ENCODE data around the gene TFF3. TPM values are rescaled to one million over a fixed set of nuclear protein-coding genes. Genes with fewer than 3 reads are reported as not detected.

TFF3 gene
- total and polyA plus RNA-seq, 2 of the 13 experiments (the other 11 are each of a cell fraction or from before 2014, with no cell fraction given), result 14.2 to 26.9 TPM

DNA sequence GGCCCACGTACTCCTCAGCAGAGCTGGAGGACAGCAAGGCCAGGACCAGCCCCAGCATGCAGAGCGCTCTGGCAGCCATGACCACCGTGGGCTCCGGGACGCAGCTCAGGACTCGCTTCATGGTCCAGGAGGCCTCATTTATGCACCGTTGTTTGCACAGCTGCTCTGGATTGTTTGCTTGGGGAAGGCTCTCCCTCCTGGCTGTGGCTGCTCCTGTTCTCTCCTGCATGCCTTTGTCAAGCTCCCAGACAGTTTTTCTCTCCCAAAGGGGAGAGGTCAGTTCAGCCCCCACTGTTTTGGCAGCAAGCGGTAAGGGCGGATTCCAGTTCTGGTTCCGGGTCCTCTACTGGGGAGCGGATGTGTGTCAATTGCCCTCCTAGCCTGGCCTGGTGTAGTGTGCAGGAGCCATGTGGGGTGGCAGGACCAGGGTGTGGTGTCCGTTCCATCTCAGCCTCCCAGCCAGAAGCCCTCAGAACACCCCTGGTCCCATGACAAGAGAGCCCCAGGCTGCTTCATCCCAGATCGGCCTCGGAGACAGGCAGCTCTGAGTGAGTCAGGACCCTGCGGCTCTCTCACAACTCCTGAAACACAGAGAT lies at the start of gene TFF3 (continued):
- TF ChIP-seq, protein P1, sequence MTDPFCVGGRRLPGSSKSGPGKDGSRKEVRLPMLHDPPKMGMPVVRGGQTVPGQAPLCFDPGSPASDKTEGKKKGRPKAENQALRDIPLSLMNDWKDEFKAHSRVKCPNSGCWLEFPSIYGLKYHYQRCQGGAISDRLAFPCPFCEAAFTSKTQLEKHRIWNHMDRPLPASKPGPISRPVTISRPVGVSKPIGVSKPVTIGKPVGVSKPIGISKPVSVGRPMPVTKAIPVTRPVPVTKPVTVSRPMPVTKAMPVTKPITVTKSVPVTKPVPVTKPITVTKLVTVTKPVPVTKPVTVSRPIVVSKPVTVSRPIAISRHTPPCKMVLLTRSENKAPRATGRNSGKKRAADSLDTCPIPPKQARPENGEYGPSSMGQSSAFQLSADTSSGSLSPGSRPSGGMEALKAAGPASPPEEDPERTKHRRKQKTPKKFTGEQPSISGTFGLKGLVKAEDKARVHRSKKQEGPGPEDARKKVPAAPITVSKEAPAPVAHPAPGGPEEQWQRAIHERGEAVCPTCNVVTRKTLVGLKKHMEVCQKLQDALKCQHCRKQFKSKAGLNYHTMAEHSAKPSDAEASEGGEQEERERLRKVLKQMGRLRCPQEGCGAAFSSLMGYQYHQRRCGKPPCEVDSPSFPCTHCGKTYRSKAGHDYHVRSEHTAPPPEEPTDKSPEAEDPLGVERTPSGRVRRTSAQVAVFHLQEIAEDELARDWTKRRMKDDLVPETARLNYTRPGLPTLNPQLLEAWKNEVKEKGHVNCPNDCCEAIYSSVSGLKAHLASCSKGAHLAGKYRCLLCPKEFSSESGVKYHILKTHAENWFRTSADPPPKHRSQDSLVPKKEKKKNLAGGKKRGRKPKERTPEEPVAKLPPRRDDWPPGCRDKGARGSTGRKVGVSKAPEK (CRISPR knock-in tag; IDR thresholded peaks at IDR 0.05; ENCODE audit: borderline replicate concordance), result no peak
- TF ChIP-seq ATF7 (IDR thresholded peaks at IDR 0.05) (no peak), ATF7 (CRISPR knock-in tag; IDR thresholded peaks at IDR 0.05) (no peak), ATAD3A (CRISPR knock-in tag; IDR thresholded peaks at IDR 0.05) (no peak), ZNF350 (CRISPR knock-in tag; IDR thresholded peaks at IDR 0.05; ENCODE audit: borderline replicate concordance, low read depth) (no peak; the same call in 1 of the 2 replicates), CBX2 (IDR thresholded peaks at IDR 0.05; ENCODE audit: low read depth, low read length) (no peak), CBX2 (CRISPR knock-in tag; IDR thresholded peaks at IDR 0.05; ENCODE audit: low read depth) (no peak), ARHGAP35 (CRISPR knock-in tag; IDR thresholded peaks at IDR 0.05; ENCODE audit: borderline replicate concordance) (no peak), ZNF432 (CRISPR knock-in tag; IDR thresholded peaks at IDR 0.05; ENCODE audit: borderline replicate concordance) (no peak), ZNF598 (CRISPR knock-in tag; IDR thresholded peaks at IDR 0.05; ENCODE audit: borderline replicate concordance) (no peak), U2AF1 (optimal IDR thresholded peaks at IDR 0.05; ENCODE audit: low read depth, low read length) (no peak), NAIF1 (CRISPR knock-in tag; IDR thresholded peaks at IDR 0.05; ENCODE audit: borderline replicate concordance) (no peak), NR2F1 (CRISPR knock-in tag; IDR thresholded peaks at IDR 0.05) (no peak; a peak in 1 of 4 replicates), CEBPB (IDR thresholded peaks at IDR 0.05; ENCODE audit: borderline replicate concordance, low read depth, low read length) (no peak), MXD4 (CRISPR knock-in tag; IDR thresholded peaks at IDR 0.05) (no peak), REL (CRISPR knock-in tag; conservative IDR thresholded peaks at IDR 0.05) (no peak), NBN (conservative IDR thresholded peaks at IDR 0.05) (no peak), ZNF841 (CRISPR knock-in tag; IDR thresholded peaks at IDR 0.05; ENCODE audit: borderline replicate concordance) (no peak)
- TF ChIP-seq, protein P2, sequence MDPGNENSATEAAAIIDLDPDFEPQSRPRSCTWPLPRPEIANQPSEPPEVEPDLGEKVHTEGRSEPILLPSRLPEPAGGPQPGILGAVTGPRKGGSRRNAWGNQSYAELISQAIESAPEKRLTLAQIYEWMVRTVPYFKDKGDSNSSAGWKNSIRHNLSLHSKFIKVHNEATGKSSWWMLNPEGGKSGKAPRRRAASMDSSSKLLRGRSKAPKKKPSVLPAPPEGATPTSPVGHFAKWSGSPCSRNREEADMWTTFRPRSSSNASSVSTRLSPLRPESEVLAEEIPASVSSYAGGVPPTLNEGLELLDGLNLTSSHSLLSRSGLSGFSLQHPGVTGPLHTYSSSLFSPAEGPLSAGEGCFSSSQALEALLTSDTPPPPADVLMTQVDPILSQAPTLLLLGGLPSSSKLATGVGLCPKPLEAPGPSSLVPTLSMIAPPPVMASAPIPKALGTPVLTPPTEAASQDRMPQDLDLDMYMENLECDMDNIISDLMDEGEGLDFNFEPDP (CRISPR knock-in tag; conservative IDR thresholded peaks at IDR 0.05), result 0 out of 2 replicates have a peak, but pooled peaks have one; percentile 20
- TF ChIP-seq, protein P3, sequence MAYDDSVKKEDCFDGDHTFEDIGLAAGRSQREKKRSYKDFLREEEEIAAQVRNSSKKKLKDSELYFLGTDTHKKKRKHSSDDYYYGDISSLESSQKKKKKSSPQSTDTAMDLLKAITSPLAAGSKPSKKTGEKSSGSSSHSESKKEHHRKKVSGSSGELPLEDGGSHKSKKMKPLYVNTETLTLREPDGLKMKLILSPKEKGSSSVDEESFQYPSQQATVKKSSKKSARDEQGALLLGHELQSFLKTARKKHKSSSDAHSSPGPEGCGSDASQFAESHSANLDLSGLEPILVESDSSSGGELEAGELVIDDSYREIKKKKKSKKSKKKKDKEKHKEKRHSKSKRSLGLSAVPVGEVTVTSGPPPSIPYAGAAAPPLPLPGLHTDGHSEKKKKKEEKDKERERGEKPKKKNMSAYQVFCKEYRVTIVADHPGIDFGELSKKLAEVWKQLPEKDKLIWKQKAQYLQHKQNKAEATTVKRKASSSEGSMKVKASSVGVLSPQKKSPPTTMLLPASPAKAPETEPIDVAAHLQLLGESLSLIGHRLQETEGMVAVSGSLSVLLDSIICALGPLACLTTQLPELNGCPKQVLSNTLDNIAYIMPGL (CRISPR knock-in tag; IDR thresholded peaks at IDR 0.05; ENCODE audit: borderline replicate concordance in 1 of 2, low read depth in 1 of 2), result no peak
- TF ChIP-seq, protein P4, sequence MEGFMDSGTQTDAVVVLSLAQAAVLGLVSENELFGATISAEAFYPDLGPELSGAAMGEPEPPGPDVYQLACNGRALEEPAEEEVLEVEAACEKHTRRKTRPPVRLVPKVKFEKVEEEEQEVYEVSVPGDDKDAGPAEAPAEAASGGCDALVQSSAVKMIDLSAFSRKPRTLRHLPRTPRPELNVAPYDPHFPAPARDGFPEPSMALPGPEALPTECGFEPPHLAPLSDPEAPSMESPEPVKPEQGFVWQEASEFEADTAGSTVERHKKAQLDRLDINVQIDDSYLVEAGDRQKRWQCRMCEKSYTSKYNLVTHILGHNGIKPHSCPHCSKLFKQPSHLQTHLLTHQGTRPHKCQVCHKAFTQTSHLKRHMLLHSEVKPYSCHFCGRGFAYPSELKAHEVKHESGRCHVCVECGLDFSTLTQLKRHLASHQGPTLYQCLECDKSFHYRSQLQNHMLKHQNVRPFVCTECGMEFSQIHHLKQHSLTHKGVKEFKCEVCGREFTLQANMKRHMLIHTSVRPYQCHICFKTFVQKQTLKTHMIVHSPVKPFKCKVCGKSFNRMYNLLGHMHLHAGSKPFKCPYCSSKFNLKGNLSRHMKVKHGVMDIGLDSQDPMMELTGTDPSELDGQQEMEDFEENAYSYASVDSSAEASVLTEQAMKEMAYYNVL (CRISPR knock-in tag; IDR thresholded peaks at IDR 0.05; ENCODE audit: borderline replicate concordance), result no peak; the same call in 1 of the 2 replicates
